Esophagus muscularis mucosa (tissue), 4 donors: ENCODE data around the gene CD99. TPM values are rescaled to one million over a fixed set of nuclear protein-coding genes. Genes with fewer than 3 reads are reported as not detected.

Experiments
- DNase-seq: peaks from one replicate; pipeline ENCODE4 v3.0.0-alpha.2; 2017; ENCODE audit errors: extremely low spot score
- H3K27ac ChIP-seq, 4 donors: fragments of 200-600 bp; sonication (generic); replicated peaks in 1 of 4; 1 replicate in 3 of 4; 2 replicates in 1 of 4; pipeline ENCODE4 v1.5.1; 2016 to 2019; ENCODE audit warnings: mild to moderate bottlenecking in 1 of 4
- H3K27me3 ChIP-seq, 4 donors: fragments of 200-600 bp; sonication (generic); one replicate each; pipeline versions ENCODE4 v1.5.1 to v1.6.0; 2016 to 2019
- H3K36me3 ChIP-seq, 4 donors: fragments of 200-600 bp; sonication (generic); one replicate each; pipeline ENCODE4 v1.5.1; 2016 to 2019
- H3K4me1 ChIP-seq, 4 donors: fragments of 200-600 bp; sonication (generic); one replicate each; pipeline ENCODE4 v1.5.1; 2016 to 2019
- H3K4me3 ChIP-seq, 4 donors: fragments of 200-600 bp; sonication (generic); 1 replicate in 2 of 4; 2 replicates in 2 of 4; pipeline ENCODE4 v1.5.1; 2016 to 2019; ENCODE audit warnings: mild to moderate bottlenecking in 4 of 4, moderate library complexity in 1 of 4
- H3K9me3 ChIP-seq, 4 donors: fragments of 200-600 bp; sonication (generic); 1 replicate in 3 of 4; 2 replicates in 1 of 4; pipeline ENCODE4 v1.5.1; 2016 to 2019
- CTCF ChIP-seq, 3 experiments: fragments of 200-600 bp in 2 of 3; fragments of 450-650 bp in 1 of 3; sonication (generic) in 2 of 3; IDR thresholded peaks; one replicate each; pipeline ENCODE4 v1.5.1; 2017 to 2019; ENCODE audit warnings: antibody characterized with exemption in 3 of 3, mild to moderate bottlenecking in 2 of 3, moderate library complexity in 1 of 3
- EP300 ChIP-seq: sonication (generic); formaldehyde crosslinking; IDR thresholded peaks from one replicate; pipeline ENCODE4 v1.6.1; 2017; ENCODE audit warnings: antibody characterized with exemption
- POLR2A ChIP-seq: fragments of 450-650 bp; IDR thresholded peaks from one replicate; pipeline ENCODE4 v1.6.1; 2017; ENCODE audit warnings: antibody characterized with exemption, moderate library complexity, mild to moderate bottlenecking, low read depth
- POLR2AphosphoS5 ChIP-seq, 2 donors: sonication (generic); formaldehyde crosslinking; IDR thresholded peaks; one replicate each; pipeline ENCODE4 v1.6.1; 2017; ENCODE audit warnings: antibody characterized with exemption in 2 of 2
- WGBS: methylation state at CpG from one replicate; pipeline ENCODE4 v1.1.5; 2018; 5-methylcytosine and 5-hydroxymethylcytosine counted together
- intact Hi-C: fragments of 100-400 bp; cut with DNase I; formaldehyde crosslinking; loops from one replicate; pipeline ENCODE4 v1.15.1; 2023
- total RNA-seq, 4 donors: library from RNA; depleted of rRNA; stranded (reverse); fragments of >200 nt; gene quantifications; one replicate each; pipeline versions ENCODE4 v1.1.0 to v1.2.1, GENCODE V29; 2016

Gene CD99
- 100 to 1,000 TPM; 311 to 469 (median 376) TPM for total RNA-seq

GRCh38 chrX:2690856-2691542, at the start of gene CD99:
CD99 (plus strand) TSS chrX:2691295; CDS start chrX:2691361, 66 bp downstream.
- TF ChIP-seq POLR2AphosphoS5 (IDR thresholded peaks at IDR 0.05) = peak; percentile 50 to 88
- no peak for TF ChIP-seq EP300
- peak; percentile 79 for TF ChIP-seq POLR2A
- peak in 1 of 3 experiments; percentile 2 for TF ChIP-seq CTCF (IDR thresholded peaks at IDR 0.05)
- peak; percentile 98 for DNase-seq
- Histone ChIP-seq H3K4me3 (peak within 1 kb of the TSS; percentile 79 to 95 (median 86)), H3K27ac (peak within 1 kb of the TSS; percentile 85 to 93 (median 88)), H3K4me1 (peaks cover 35 to 46% (median 45%) of the 10 kb centered on the region in 4 donors), H3K9me3 (no peaks in the 10 kb centered on the region), H3K27me3 (no peaks in the 10 kb centered on the region), H3K36me3 (no peaks in the 10 kb centered on the region)
- intact Hi-C loops = loop anchor here (10.0 kb wide), 2 partner anchors 76 to 1236 kb away; partner anchors contain the start of gene ASMTL
- 0% methylated on average over 5 of the region's 73 CpGs for WGBS

GRCh38 chrX:2642146-2642545, 48.9 kb upstream of the CD99 start:
- Histone ChIP-seq H3K27me3 (no peaks in the 10 kb centered on the region), H3K4me3 (no peak overlapping the region), H3K27ac (no peak overlapping the region), H3K4me1 (no peaks in the 10 kb centered on the region), H3K36me3 (peaks cover 0 to 37% (median 12%) of the 10 kb centered on the region in 4 donors), H3K9me3 (no peaks in the 10 kb centered on the region)
- TF ChIP-seq CTCF (IDR thresholded peaks at IDR 0.05) = no peak
- no peak for TF ChIP-seq POLR2AphosphoS5 (IDR thresholded peaks at IDR 0.05)
- TF ChIP-seq POLR2A = no peak
- TF ChIP-seq EP300 = no peak
- WGBS = 94% methylated on average over 8 of the region's 8 CpGs
- intact Hi-C loops = no loop called here
- no peak for DNase-seq

GRCh38 chrX:2642791-2643190, 48.3 kb upstream of the CD99 start:
- no peak overlapping the region for H3K27ac ChIP-seq
- WGBS = 87% methylated on average over 10 of the region's 10 CpGs
- H3K27me3 ChIP-seq = no peaks in the 10 kb centered on the region
- no peak for TF ChIP-seq POLR2A
- peaks cover 0 to 42% (median 12%) of the 10 kb centered on the region in 4 donors for H3K36me3 ChIP-seq
- H3K9me3 ChIP-seq = no peaks in the 10 kb centered on the region
- no peak overlapping the region for H3K4me3 ChIP-seq
- intact Hi-C loops = no loop called here
- no peak for DNase-seq
- no peaks in the 10 kb centered on the region for H3K4me1 ChIP-seq

GRCh38 chrX:2643880-2644279, 47.2 kb upstream of the CD99 start:
- no peaks in the 10 kb centered on the region for H3K27me3 ChIP-seq
- intact Hi-C loops = loop anchor here (2.0 kb wide), 1 partner anchor 171 kb away; no protein-coding TSS in a partner anchor
- no peaks in the 10 kb centered on the region for H3K9me3 ChIP-seq
- peaks cover 0 to 39% (median 8%) of the 10 kb centered on the region in 4 donors for H3K36me3 ChIP-seq
- no peak for DNase-seq
- no peaks in the 10 kb centered on the region for H3K4me1 ChIP-seq
- H3K27ac ChIP-seq = no peak overlapping the region
- no peak overlapping the region for H3K4me3 ChIP-seq
- 90% methylated on average over 1 of the region's 1 CpG for WGBS
- TF ChIP-seq EP300 (no peak), POLR2A (no peak), POLR2AphosphoS5 (IDR thresholded peaks at IDR 0.05) (no peak), CTCF (IDR thresholded peaks at IDR 0.05) (no peak)

GRCh38 chrX:2645563-2645962, 45.5 kb upstream of the CD99 start:
- no peaks in the 10 kb centered on the region for H3K4me1 ChIP-seq
- no peak for DNase-seq
- TF ChIP-seq POLR2A = no peak
- TF ChIP-seq EP300 = no peak
- no peak for TF ChIP-seq CTCF (IDR thresholded peaks at IDR 0.05)
- no peak for TF ChIP-seq POLR2AphosphoS5 (IDR thresholded peaks at IDR 0.05)
- no peaks in the 10 kb centered on the region for H3K9me3 ChIP-seq
- no peak overlapping the region for H3K4me3 ChIP-seq
- no peaks in the 10 kb centered on the region for H3K27me3 ChIP-seq
- WGBS = 75% methylated on average over 5 of the region's 5 CpGs
- H3K36me3 ChIP-seq = peaks cover 0 to 33% (median 6%) of the 10 kb centered on the region in 4 donors
- H3K27ac ChIP-seq = no peak overlapping the region
- intact Hi-C loops = loop anchor here (2.0 kb wide), 1 partner anchor 169 kb away; no protein-coding TSS in a partner anchor
